GM18526 (cell line): Measurements from ENCODE around the gene THSD4.

Source experiments
- POLR2A ChIP-seq: IDR thresholded peaks from 3 replicates; pipeline ENCODE4 v1.6.1; 2011; ENCODE audit not compliant: insufficient read length; ENCODE audit errors: extremely low read depth

THSD4 gene

GRCh38 chr15:71456362-71456761, 341.1 kb downstream of the THSD4 start:
- no peak for TF ChIP-seq POLR2A

- TF ChIP-seq POLR2A: no peak
These were observed 341.5 kb downstream of the THSD4 start for GRCh38 chr15:71456811-71457210.

DNA sequence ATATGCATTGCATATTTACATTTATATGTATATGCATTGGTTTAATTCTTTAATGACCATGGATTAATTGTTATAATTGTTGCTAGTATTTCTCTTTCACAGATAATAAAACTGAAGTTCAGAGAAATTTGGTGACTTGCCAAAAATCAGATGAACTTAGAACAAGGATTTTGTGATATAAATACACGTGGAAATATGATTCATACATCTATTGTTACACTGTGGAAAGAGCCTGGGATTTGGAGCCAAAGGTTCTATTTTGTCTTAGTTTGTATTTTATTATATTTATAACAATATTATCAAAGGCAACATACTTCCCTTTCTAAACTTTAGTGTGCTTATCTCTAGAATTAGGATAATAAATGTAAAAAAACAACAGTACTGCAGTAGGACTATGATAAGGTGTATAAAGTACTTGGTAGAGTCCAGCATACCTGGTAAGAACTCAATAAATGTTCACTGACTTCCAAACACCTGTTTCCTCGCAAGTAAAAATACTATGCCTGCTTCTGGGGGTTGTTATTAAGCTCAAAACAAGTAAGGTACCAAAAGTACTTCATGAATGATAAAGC, 342.9 kb downstream of the THSD4 start:
- TF ChIP-seq POLR2A: no peak

GRCh38 chr15:71461748-71462147, 346.5 kb downstream of the THSD4 start:
- TF ChIP-seq POLR2A: no peak

DNA sequence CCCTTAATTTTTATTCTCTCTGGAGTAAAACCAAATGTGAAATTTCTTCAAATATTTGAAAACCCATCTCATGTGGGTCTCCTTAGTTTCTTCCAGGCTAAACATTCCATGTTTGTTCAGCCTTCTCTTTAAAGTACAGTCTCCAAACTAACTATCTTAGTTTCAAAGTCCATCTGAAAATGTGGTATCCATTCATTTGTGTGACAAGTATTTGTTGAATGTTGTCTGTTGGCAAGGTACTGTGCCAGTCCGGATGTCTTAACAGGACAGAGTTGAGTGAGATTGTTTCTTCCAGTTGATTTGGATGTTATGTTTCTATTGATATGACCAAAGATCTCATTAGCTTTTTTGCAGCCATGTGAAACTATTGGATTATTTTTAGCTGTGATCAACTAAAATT, 347.4 kb downstream of the THSD4 start:
- no peak for TF ChIP-seq POLR2A

DNA sequence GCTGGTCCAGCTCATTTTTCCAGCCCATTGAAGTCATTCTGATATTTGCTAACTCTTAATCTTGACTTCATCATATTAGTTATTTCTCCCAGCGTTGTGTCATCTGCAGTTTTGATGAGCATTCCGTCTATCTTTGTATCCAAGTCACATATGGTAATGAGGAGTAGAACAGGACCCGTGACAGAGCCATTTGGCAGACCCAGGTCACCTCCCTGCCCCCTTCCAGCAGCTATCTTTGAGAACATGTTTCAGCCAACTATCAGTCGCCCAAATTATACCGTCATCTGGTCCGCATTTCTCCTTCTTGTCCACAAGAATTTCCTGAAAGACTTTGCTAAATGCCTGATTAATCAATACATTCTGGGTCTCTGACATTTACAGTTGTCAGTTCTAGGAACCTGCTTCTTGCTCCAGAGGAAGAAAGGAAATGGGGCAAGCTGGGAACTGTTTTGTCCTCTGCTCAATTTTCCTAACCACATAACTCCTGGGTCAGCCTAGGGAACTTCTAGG, 347.9 kb downstream of the THSD4 start:
- no peak for TF ChIP-seq POLR2A

GRCh38 chr15:71465131-71465955, 350.1 kb downstream of the THSD4 start:
- TF ChIP-seq POLR2A: no peak

DNA sequence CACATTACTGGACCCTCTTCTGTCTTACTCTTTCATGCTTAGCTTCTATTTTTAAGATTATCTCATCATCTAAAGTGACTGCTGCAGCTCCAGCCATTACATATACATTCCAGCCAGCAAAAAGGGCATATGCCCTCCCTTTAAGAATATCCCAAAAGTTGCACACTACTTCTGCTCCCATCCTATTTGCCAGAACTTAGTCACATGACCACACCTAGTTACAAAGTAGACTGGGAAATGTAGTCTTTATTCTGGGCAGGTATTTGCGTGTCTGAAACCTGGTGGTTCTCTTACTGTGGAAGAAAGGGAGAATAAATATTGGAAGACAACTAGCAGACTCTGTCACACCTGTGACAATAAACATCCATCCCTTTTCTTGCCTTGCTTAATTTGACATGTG, 353.4 kb downstream of the THSD4 start:
- no peak for TF ChIP-seq POLR2A

DNA sequence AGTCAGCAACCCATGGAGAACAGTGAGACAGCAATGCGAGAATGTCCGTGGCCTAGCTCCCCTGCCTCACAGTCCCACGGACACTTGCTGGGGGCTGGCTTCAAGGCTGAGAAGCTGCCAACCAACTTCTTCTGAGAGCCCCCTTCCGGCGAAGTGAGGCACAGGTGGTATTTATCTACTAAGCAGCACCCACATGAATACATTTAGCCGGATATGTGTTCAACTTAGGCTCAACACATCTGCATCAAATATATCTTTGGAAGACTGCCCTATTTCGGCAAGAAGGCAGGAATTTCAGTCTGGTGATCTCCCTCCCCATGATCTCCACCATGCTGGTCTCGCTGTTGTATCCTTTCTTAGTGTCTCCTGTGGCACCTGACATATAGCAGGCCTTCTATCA, 354.1 kb downstream of the THSD4 start:
- no peak for TF ChIP-seq POLR2A

DNA sequence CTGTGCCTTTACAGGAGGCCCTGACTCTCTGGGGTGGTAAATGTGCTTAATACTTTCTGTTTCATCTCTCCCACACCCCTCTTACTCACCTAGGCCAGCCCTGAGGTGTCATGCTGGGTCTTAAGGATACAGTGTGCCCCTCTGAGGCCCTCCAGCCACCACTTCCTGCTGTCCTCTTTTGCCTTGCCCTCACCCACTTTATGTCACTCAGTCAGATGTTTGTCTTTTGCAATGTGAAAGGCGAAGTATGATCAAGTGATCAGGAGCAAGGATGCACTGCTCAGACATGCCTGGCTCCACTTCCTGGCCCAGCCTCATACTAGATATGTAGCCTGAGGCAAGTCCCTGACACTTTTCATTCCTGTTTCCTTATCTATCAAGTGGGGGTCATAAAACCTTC, 356.1 kb downstream of the THSD4 start:
- TF ChIP-seq POLR2A: no peak

DNA sequence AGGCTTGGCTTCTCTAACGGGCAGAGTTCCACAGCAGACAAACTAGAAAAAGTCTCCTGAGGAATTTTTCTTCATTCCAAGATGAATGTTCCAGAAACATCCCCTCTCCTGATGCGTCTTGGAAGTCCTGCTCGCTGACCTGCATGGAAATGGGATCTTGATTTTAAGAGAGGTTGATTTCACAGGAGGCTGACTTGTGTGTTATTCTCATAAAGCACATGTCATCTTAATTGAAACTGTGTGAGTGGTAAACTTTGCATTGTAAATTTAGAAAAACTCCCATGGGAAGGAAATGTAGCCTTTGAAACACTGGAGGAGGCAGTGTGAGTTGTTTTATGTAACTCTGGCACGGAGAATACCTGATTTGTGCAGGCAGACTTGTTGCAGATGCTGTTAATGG, 357.3 kb downstream of the THSD4 start:
- no peak for TF ChIP-seq POLR2A

- TF ChIP-seq POLR2A: no peak
These were observed 358.5 kb downstream of the THSD4 start for GRCh38 chr15:71473751-71474150.

- TF ChIP-seq POLR2A: no peak
These were observed 361.6 kb downstream of the THSD4 start for GRCh38 chr15:71476823-71477222.

- TF ChIP-seq POLR2A: no peak
These were observed 365.3 kb downstream of the THSD4 start for GRCh38 chr15:71480556-71480955.

- no peak for TF ChIP-seq POLR2A
These were observed 368.8 kb downstream of the THSD4 start for GRCh38 chr15:71484080-71484479.

- no peak for TF ChIP-seq POLR2A
These were observed 369.9 kb downstream of the THSD4 start for GRCh38 chr15:71485094-71485693.
